NCI-H1930 (cell line): ENCODE measurements around the gene RAD51B.
"Not testable (repeated sequence)": the region's sequence is repeated elsewhere in the genome, so short reads cannot be mapped to it uniquely, and the experiment has no call there.

Source experiments
- DNase-seq, 2 experiments: peaks; one replicate each; lab custom pipeline; 2025; lab: John Stamatoyannopoulos, UW

Gene RAD51B

DNA sequence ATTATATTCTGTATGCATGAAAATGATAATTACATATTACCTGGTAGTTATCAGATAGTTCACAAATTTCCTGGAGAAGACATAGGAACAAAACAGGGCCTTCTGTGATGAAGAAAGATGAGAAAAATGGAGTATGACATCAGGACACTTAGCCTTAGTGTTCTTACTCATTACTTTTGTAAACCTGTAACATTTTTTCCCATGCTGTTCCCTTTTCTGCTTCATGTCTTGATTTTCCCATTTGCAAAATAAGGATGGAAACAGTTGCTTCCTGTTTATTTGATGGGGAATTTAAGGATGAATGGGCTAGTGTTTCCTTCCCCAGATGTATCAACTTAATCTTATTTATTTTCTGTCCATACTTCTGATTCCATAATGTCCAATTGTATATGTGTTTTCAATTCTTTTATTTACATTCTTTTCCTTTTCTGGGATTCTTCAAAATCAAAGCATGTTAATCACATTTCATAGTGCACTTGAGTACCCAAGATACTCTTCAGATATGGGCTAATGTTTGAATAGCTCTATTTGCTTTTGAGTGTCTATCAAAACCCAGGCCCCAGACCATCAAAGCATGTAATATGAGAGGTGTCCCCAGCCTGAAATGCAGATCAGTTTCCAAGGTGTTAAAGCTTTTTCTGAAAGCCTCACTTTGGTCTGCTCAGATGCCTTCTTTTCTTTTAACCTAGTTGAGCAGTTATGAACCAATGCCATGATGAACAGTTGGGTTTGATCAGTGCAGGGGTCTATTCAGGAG is 260.5 kb downstream of the RAD51B start:
- peak in 1 of 2 experiments; percentile 23 for DNase-seq

DNA sequence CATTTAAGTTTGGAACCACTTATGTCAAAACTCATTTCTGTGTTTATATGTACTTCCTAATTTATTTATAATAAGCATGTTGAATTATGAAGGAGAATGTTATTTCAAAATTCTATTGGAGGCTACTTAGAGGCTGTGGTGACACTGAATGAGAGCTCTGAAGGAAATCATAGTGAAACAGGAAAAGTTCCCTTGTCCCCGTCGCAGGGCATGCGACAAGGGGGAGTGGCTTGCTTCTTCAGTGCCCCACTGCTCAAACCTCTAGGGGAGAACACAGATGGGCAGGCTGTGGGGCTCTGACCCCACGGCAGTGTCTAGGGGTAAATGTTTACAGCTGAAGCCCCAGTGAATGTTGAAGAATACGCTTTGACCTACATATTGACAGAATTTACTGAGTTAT is 261.9 kb downstream of the RAD51B start:
- no peak for DNase-seq

- no peak for DNase-seq
Observed at GRCh38 chr14:68082698-68083291, 263.2 kb downstream of the RAD51B start.

- peak in 1 of 2 experiments; percentile 28 for DNase-seq
Observed at GRCh38 chr14:68084256-68084655, 264.7 kb downstream of the RAD51B start.

GRCh38 chr14:68085742-68086141 is 266.2 kb downstream of the RAD51B start:
- no peak for DNase-seq

GRCh38 chr14:68088451-68088854 is 268.9 kb downstream of the RAD51B start:
- peak; percentile 45 to 51 for DNase-seq

DNA sequence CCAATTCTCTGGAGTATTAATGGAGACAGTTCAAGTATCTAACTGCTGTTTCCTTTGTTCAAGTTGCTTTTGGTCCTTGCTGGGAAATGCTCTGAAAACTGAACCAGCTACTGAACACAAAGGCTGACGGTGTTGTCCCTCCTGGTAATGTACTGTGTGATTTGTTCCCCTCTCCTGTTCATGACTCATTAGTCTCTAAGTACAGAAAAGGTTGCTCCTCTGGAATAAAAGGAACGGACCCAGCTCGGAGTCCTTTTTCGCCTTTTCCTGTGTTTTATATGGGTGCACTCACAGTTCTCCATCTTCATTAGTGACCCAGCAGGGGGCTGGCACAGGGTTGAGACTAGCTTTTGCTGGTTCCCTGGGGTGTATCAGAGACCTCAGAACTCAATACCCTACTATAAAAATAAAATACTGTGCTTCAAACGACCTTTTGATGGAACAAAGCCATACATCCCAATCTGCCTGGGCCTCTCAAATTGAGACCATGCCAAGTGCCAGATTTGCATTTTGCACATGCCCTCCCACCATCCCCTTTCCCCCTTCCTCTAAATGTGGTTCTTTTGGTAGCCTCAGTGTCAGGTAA is 269.7 kb downstream of the RAD51B start:
- peak; percentile 91 to 92 for DNase-seq

GRCh38 chr14:68094158-68094557 is 274.6 kb downstream of the RAD51B start:
- DNase-seq = no peak

- no peak for DNase-seq
Observed at GRCh38 chr14:68094752-68095151, 275.2 kb downstream of the RAD51B start.

- DNase-seq = no peak
Observed at GRCh38 chr14:68097727-68098126, 278.1 kb downstream of the RAD51B start.

GRCh38 chr14:68098834-68099233 is 279.3 kb downstream of the RAD51B start:
- DNase-seq = no peak

DNA sequence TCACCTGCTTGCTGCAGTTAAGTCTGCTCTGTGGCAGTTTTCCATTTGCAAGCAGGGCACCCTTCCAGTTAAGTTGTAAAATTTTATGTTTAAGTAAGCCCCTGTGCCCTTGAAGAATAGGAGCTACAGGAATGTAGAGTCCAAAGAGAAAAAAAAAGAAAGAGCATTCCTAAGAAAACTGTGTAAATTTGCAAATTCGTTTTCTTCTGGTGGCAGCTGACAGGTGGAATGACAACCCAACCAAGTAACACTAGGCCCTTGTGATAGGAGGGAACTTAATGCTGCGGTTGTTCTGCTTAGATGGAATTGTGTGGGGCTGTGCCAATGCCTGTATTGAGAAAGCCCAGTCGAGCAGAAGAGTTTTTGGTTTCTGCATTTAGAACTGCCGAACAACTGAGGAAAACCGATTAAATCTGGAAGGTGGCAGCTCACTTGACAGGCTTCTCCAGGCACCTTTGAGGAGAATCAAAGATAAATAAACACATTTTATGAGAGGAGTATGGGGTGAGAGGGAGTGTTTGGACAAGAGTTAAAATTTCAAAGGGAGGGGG is 280.0 kb downstream of the RAD51B start:
- no peak for DNase-seq

- DNase-seq = not testable (repeated sequence)
Observed at GRCh38 chr14:68101715-68102301, 282.2 kb downstream of the RAD51B start.

DNA sequence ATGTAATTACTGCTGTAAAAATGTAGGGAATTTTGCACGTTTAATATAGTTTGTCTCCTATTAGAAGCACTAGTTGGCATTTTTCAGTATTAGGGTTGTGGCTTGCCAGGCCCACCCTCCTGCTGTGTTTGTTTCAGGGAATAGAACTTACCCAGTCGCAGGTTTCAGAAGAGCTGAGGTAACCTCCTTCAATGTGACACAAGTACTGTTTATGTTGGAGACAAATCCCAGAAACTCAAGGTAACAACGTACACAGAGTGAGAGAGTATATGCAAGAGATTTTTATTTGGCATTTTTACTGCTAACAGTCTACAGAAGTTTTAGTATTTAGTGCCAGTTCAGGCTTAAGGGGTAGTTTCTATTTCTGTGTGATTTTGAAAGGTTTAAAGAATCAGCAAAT is 284.3 kb downstream of the RAD51B start:
- DNase-seq = no peak

GRCh38 chr14:68104518-68104917 is 284.9 kb downstream of the RAD51B start:
- DNase-seq = no peak

DNA sequence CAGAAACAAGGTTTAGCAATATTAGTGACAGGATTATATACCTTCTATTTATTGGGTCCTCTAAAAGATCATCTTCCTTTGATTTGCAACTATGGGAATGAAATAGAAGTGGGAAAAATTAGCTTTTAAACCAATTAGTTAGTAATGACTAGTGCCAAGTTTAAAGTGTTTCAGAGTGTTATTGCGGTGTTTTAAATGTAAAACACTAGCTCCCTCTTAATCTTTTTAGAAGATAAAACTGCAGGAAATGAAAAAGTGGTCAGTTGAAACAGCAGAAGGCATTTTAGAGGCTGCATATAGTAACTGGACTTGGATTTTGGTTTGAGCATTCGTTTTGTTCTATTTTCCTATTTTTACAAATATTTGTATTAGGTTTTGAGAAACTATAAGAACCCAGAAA is 286.2 kb downstream of the RAD51B start:
- DNase-seq = no peak

DNA sequence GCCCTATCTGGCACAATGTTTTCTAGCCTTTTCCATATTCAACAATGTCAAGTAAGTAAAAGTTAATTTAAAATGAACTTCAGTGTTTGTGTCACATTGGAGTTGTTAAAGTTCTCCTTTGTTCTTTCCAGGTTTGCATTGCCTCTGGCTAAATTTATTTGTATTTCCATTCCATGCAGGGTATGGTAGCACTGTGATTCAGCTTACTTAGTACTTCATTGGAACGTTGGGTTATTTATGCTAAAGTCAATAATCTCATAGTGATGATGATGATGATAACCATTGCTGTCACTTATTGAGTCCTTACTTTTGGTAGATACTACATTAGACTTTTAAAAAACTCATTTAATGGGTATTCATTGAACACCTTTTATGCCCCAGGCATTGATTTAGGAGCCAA is 286.9 kb downstream of the RAD51B start:
- DNase-seq = no peak

DNA sequence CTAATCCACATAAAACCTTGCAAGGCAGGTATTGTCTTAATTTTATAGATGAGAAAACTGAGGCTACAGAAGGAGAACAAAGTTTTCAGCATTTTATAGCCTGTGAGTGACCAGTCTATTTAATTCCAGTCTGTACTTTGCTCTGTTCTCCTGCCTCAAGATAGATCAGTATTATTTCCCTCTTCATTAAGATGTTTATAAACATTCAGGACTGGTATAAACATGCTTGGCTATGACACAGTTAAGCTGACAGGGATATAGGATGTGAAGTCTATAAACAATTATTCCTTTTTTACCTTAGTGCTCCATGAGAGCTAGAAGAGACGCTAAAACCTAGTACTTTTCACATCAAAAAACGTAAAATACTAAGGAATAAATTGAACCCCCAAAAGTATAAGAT is 287.3 kb downstream of the RAD51B start:
- DNase-seq = no peak

DNA sequence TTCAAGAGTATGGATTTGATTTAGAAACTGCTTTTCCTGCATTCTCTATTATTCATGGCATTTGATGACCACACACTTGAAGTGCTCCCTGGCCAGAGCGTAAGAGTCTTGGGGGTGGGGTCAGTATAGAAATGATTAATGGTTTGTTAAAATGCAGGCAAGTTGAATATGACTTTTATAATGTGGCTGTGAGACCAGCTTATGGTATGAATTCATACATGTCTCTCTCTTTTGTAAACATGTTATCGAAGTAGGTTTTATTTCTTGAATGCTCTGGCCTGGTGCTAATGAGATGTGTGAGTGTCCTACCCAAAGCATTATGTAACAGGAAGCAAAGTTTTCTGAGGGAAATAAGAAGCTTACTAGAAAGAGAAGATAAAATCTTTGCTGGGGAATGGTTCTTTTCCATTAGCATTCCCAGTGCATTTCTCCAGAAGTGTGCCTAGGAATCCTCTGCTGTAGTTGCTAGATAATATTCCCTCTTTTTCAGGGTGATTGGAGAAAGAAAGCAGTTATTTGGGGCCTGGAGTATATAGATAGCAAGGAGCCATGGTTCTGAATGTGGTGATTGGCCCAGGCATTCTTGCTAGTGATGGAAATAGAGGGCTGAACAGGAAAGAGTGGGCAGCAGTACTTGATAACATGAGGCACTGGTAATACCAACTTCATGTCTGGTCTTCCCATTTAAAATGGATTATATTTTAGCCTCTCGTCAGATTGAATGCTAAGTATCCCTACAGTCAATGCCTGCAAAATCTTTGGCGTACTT is 289.7 kb downstream of the RAD51B start:
- DNase-seq = no peak

- DNase-seq = peak; percentile 94 to 95
Observed at GRCh38 chr14:68111097-68111852, 291.7 kb downstream of the RAD51B start.

- no peak for DNase-seq
Observed at GRCh38 chr14:68111853-68112270, 292.3 kb downstream of the RAD51B start.
